ENCODE measurements around the gene SART3.

DNA sequence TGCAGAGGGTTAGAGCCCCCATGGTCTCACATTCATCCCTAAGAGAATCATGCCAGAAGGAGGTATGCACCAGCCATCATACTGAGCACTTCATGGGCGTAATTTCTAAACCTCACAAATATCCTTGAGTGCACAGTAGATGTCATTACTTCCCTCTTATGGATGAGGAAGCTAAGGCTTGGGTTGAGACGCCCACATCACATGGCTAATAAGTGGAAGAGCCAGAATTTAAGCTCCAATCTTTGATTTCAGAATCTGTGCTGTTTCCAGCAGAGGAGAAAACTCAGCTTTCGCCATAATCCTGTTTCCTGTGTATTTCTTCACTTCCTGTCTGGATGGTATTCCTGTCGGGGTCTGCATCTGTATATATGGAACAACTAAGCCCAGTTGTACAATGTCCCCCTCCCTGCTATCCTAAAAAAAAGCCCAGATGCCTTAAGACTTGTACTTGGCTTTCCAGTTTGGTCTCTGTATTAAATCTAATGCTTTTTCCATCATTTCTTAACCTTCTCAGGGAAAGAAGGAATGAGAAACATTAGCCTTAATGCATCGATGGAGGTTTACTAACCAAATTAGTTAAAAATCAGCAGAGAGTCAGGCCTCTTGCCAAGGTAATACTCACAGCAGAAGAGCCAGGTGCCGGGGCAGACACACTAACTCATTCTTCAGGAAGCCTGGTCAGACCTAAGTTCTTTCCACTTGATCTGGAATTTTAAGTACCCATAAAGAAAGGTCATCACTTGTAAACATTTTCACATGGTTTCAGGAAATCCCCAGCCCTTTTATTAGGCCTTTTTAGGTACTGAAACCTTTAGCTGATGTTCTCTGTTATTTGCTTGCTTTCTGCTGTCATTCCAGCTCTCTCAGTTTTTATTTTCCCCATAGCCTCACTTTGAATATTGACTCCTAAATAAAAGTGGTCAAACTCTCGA is 6.7 kb upstream of the SART3 start:
- TF ChIP-seq MYNN (CRISPR knock-in tag; IDR thresholded peaks at IDR 0.05; ENCODE audit: low read depth) (no peak), CTCF (CRISPR knock-in tag; IDR thresholded peaks at IDR 0.05) (no peak), JUN (CRISPR knock-in tag; IDR thresholded peaks at IDR 0.05) (no peak), MYC (CRISPR knock-in tag; IDR thresholded peaks at IDR 0.05; ENCODE audit: borderline replicate concordance) (no peak)

Data from HepG2 (cell line).